GM12878 (cell line): ENCODE results near the gene XRRA1. TPM values are rescaled to one million over a fixed set of nuclear protein-coding genes. Genes with fewer than 3 reads are reported as not detected.

Experiments used
- ATAC-seq: fragments of 200-7000 bp; cut with Tn5 transposase; 3 replicates; pipeline ENCODE4 v1.9.1; 2020; ENCODE audit warnings: mild to moderate bottlenecking, moderate library complexity
- BruUV-seq: library from RNA; stranded (reverse); fragments of 400-500 nt; replicated peaks from 2 replicates; lab custom pipeline; 2021; lab: Mats Ljungman, UMichigan
- CTCF ChIA-PET: fragments of 300-600 bp; sonication (Branson Sonifier 250); formaldehyde crosslinking; extraction: SDS; loops from one replicate; lab custom pipeline; 2021; ENCODE audit warnings: inconsistent platforms; lab: Yijun Ruan, JAX
- POLR2A ChIA-PET: fragments of 350-600 bp; formaldehyde crosslinking; extraction: SDS; loops from one replicate; lab custom pipeline; 2021; ENCODE audit warnings: inconsistent platforms; lab: Charles Lee
- RAD21 ChIA-PET: fragments of 300-600 bp; sonication (Branson Sonifier 250); formaldehyde crosslinking; loops from one replicate; lab custom pipeline; 2023; ENCODE audit warnings: antibody characterized with exemption; ENCODE audit not compliant: unreplicated experiment; lab: Charles Lee
- SMC1A ChIA-PET: fragments of 300-600 bp; sonication (Branson Sonifier 250); formaldehyde crosslinking; loops from one replicate; lab custom pipeline; 2023; ENCODE audit not compliant: unreplicated experiment, uncharacterized antibody; lab: Charles Lee
- DNase-seq: peaks from one replicate; pipeline ENCODE4 v3.0.0-alpha.2; 2011; ENCODE audit warnings: low read depth, low spot score
- FAIRE-seq: peaks from 3 replicates; lab custom pipeline; 2011; peaks lifted over from hg19 to GRCh38; lab: Jason Lieb, UNC
- H2AFZ ChIP-seq: 2 replicates; pipeline ENCODE4 v1.6.0; 2011; ENCODE audit warnings: low read depth, low read length, control low read depth; ENCODE audit not compliant: control insufficient read depth
- H3K27ac ChIP-seq: 2 replicates; pipeline ENCODE4 v1.5.1; 2011; ENCODE audit warnings: control low read depth; ENCODE audit not compliant: control insufficient read depth, insufficient read depth
- H3K27me3 ChIP-seq, 2 experiments: replicated peaks in 1 of 2; 2 replicates each; pipeline versions ENCODE4 v1.6.0 to v1.6.1; 2011; ENCODE audit warnings: low read length in 1 of 2; ENCODE audit not compliant: control insufficient read depth in 2 of 2, insufficient read depth in 2 of 2
- H3K36me3 ChIP-seq, 2 experiments: 2 replicates each; pipeline ENCODE4 v1.5.1; 2011; ENCODE audit warnings: low read length in 1 of 2; ENCODE audit not compliant: control insufficient read depth in 2 of 2, insufficient read depth in 2 of 2
- H3K4me1 ChIP-seq: 2 replicates; pipeline ENCODE4 v1.6.1; 2011; ENCODE audit warnings: mild to moderate bottlenecking, low read length, moderate library complexity, mixed read lengths; ENCODE audit not compliant: control insufficient read depth, insufficient read depth
- H3K4me2 ChIP-seq: 2 replicates; pipeline ENCODE4 v1.6.0; 2011; ENCODE audit warnings: control low read depth; ENCODE audit not compliant: control insufficient read depth, insufficient read depth
- H3K4me3 ChIP-seq: fragments of 200-600 bp; sonication (generic); 2 replicates; pipeline ENCODE4 v1.5.1; 2016
- H3K79me2 ChIP-seq: 2 replicates; pipeline ENCODE4 v1.6.0; 2011; ENCODE audit warnings: low read length; ENCODE audit not compliant: control insufficient read depth, insufficient read depth
- H3K9ac ChIP-seq: 2 replicates; pipeline ENCODE4 v1.8.0; 2011; ENCODE audit warnings: low read length, control low read depth, mixed read lengths; ENCODE audit not compliant: control insufficient read depth, insufficient read depth
- H3K9me3 ChIP-seq: replicated peaks from 3 replicates; pipeline ENCODE4 v1.5.1; 2011; ENCODE audit warnings: mild to moderate bottlenecking, low read length; ENCODE audit not compliant: control insufficient read depth, insufficient read depth
- H4K20me1 ChIP-seq: 2 replicates; pipeline ENCODE4 v1.6.0; 2011; ENCODE audit not compliant: control insufficient read depth, insufficient read depth
- BCLAF1 ChIP-seq: fragments of 450-650 bp; IDR thresholded peaks from 2 replicates; pipeline ENCODE4 v1.6.1; 2017; ENCODE audit warnings: antibody characterized with exemption, mild to moderate bottlenecking, moderate library complexity
- CBFB ChIP-seq: IDR thresholded peaks from 2 replicates; pipeline ENCODE4 v1.6.1; 2016; ENCODE audit warnings: antibody characterized with exemption, low read depth
- NFXL1 ChIP-seq: fragments of 450-650 bp; IDR thresholded peaks from 2 replicates; pipeline ENCODE4 v1.6.1; 2017; ENCODE audit warnings: antibody characterized with exemption, mild to moderate bottlenecking, borderline replicate concordance
- NR2C2 ChIP-seq: IDR thresholded peaks from 2 replicates; pipeline ENCODE4 v1.6.1; 2011; ENCODE audit warnings: borderline replicate concordance, low read depth; ENCODE audit not compliant: control insufficient read depth, insufficient read length
- PAX8 ChIP-seq: fragments of 450-650 bp; IDR thresholded peaks from 2 replicates; pipeline ENCODE4 v1.6.1; 2017; ENCODE audit warnings: mild to moderate bottlenecking, moderate library complexity
- RBBP5 ChIP-seq: fragments of 200-600 bp; sonication (generic); conservative IDR thresholded peaks from 2 replicates; pipeline ENCODE4 v1.6.1; 2016
- RUNX3 ChIP-seq: IDR thresholded peaks from 2 replicates; pipeline ENCODE4 v1.6.1; 2012; ENCODE audit warnings: low read length, inconsistent platforms
- SREBF2 ChIP-seq: IDR thresholded peaks from 2 replicates; pipeline ENCODE4 v1.6.1; 2012; ENCODE audit warnings: mild to moderate bottlenecking, low read length
- WGBS: methylation state at CpG from one replicate; pipeline ENCODE4 v1.1.6; 2016; ENCODE audit warnings: low lambda C conversion rate; ENCODE audit not compliant: insufficient replicate concordance, insufficient coverage; ENCODE audit errors: missing lambda C conversion rate; 5-methylcytosine and 5-hydroxymethylcytosine counted together
- in situ Hi-C: fragments of 300-500 bp; cut with MboI; formaldehyde crosslinking; loops from 9 replicates; pipeline ENCODE4 v1.14.3; 2018; ENCODE audit warnings: mixed read lengths
- intact Hi-C: fragments of 100-400 bp; cut with micrococcal nuclease; formaldehyde crosslinking; loops from one replicate; pipeline ENCODE4 v1.14.2; 2022; ENCODE audit not compliant: unreplicated experiment
- polyA plus RNA-seq, 11 experiments: library from polyadenylated mRNA; depleted of rRNA in 4 of 11; unstranded in 6 of 11; stranded (reverse) in 5 of 11; fragments of >200 nt; fragmentation: Nextera tagmentation in 4 of 11; fragmentation: Illumina TruSeq in 1 of 11; extraction: Ambion mirVana in 4 of 11; extraction: Trizol in 1 of 11; gene quantifications; 1 replicate in 1 of 11; 2 replicates in 10 of 11; pipeline versions ENCODE4 v1.2.1 to v1.2.3, GENCODE V29; 2011 to 2016; ENCODE audit warnings: inconsistent platforms in 2 of 11, missing spikeins in 2 of 11, low read depth in 1 of 11
- total RNA-seq, 4 experiments: library from RNA; depleted of rRNA in 3 of 4; stranded (reverse); fragments of >200 nt in 3 of 4; fragmentation: Illumina TruSeq in 1 of 4; extraction: Trizol in 1 of 4; gene quantifications; 2 replicates each; pipeline versions ENCODE4 v1.2.1 to v1.2.3, GENCODE V29; 2013 to 2021
- TF ChIP-seq, protein P1 (sequence below): fragments of 450-650 bp; IDR thresholded peaks from 2 replicates; pipeline ENCODE4 v1.6.1; 2016; ENCODE audit warnings: mild to moderate bottlenecking, moderate library complexity, borderline replicate concordance

Gene XRRA1
- total and polyA plus RNA-seq, 10 of the 15 experiments (the other 5 are each of a cell fraction or from before 2014, with no cell fraction given) = 2.5 to 8.8 (median 4.6) TPM

DNA sequence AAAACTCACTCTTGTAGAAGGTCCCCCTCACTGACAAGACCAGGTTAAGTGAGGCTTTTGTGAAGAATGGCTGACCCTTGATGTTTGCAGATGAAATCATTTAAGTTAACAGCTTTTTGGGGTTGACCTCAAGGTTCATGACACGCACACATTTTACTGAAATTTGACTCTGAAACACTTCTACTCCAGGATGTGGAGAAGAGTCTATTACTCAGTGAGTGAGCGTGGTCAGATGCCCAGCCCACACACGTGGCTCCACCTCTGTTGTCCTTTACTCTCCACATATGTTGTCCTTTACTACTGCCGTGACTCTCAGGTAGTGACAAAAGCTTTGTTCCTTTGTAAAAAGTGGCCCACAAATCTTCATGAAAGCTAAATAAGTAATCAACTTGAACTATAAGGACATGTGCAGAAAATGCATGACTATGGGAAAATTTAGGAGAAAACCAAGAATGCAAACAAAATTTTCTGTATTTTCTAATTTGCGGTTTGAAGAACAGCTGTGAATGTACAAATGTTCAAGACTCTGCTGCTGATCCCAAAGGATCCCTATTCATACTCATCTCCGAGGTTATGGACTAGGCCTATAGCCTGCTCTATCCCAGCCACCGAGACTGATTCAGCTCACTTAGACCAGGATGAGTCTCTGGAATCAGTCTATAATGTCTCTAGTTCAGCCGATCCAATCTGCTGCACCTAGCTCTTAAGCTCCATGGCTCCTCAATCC lies 22.4 kb downstream of the XRRA1 start:
- Histone ChIP-seq H3K79me2 (no peaks in the 10 kb centered on the region), H3K4me3 (no peak overlapping the region), H3K27me3 (no peaks in the 10 kb centered on the region), H4K20me1 (no peaks in the 10 kb centered on the region), H3K36me3 (no peaks in the 10 kb centered on the region), H2AFZ (no peak overlapping the region), H3K4me2 (no peak overlapping the region), H3K9ac (no peak overlapping the region), H3K27ac (no peak overlapping the region), H3K9me3 (no peaks in the 10 kb centered on the region), H3K4me1 (no peaks in the 10 kb centered on the region)
- DNase-seq (no peak), FAIRE-seq (no peak), ATAC-seq (peak; percentile 55)
- WGBS = 69% methylated on average over 8 of the region's 8 CpGs
- ChIA-PET RAD21 (interaction anchor here (0.9 to 1.7 kb wide), 3 partner anchors 10 to 279 kb away, joined by 3 to 5 read pairs (median 3); no protein-coding TSS in a partner anchor), POLR2A (no interaction called here), CTCF (interaction anchor here (0.6 to 8.4 kb wide), 12 partner anchors 8 to 565 kb away, joined by 3 to 77 read pairs (median 6); no protein-coding TSS in a partner anchor), SMC1A (interaction anchor here (0.6 to 2.2 kb wide), 7 partner anchors 17 to 278 kb away, joined by 3 to 11 read pairs (median 4); no protein-coding TSS in a partner anchor)
- BruUV-seq = no TSS peak
- TF ChIP-seq RUNX3 (peak; percentile 64), NFXL1 (no peak)
- in situ Hi-C loops (no loop called here), intact Hi-C loops (no loop called here)

DNA sequence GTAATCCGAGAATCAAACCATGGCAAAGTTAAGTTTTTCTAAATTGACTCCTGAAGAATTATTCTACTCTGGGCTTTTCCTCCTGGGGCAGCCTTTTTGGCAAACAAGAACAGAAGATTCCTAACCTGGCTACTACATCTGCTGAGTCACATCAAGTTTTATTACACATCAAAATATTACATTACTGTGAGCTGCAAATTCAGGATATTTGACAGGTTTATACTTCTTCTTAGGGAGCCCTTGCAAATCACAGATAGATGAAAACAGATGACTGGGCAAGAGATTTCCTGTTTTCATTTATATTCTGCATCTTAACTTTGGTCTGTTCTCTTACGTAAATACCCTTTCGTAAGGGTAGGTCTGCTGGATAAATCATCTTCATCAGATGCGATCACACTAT lies 23.6 kb downstream of the XRRA1 start:
- 97% methylated on average over 4 of the region's 4 CpGs for WGBS
- Histone ChIP-seq H3K27me3 (no peaks in the 10 kb centered on the region), H4K20me1 (no peaks in the 10 kb centered on the region), H3K79me2 (no peaks in the 10 kb centered on the region), H3K9me3 (no peaks in the 10 kb centered on the region), H2AFZ (no peak overlapping the region), H3K4me3 (no peak overlapping the region), H3K36me3 (no peaks in the 10 kb centered on the region; a peak in 1 of 4 replicates), H3K4me1 (no peaks in the 10 kb centered on the region), H3K4me2 (no peak overlapping the region), H3K27ac (no peak overlapping the region), H3K9ac (no peak overlapping the region)
- SMC1A ChIA-PET = interaction anchor here (0.9 to 2.2 kb wide), 6 partner anchors 20 to 347 kb away, joined by 3 to 11 read pairs (median 3); no protein-coding TSS in a partner anchor
- RAD21 ChIA-PET = interaction anchor here (0.9 to 1.7 kb wide), 2 partner anchors 11 to 97 kb away, joined by 3 to 5 read pairs; no protein-coding TSS in a partner anchor
- no TSS peak for BruUV-seq
- POLR2A ChIA-PET = interaction anchor here (1.0 to 1.1 kb wide), 2 partner anchors 15 to 170 kb away, joined by 3 read pairs; no protein-coding TSS in a partner anchor
- DNase-seq = no peak
- intact Hi-C loops = no loop called here
- CTCF ChIA-PET = interaction anchor here (0.8 to 8.4 kb wide), 8 partner anchors 9 to 279 kb away, joined by 3 to 77 read pairs (median 7); no protein-coding TSS in a partner anchor
- no peak for ATAC-seq
- in situ Hi-C loops = no loop called here
- FAIRE-seq = no peak
- TF ChIP-seq, protein P1, sequence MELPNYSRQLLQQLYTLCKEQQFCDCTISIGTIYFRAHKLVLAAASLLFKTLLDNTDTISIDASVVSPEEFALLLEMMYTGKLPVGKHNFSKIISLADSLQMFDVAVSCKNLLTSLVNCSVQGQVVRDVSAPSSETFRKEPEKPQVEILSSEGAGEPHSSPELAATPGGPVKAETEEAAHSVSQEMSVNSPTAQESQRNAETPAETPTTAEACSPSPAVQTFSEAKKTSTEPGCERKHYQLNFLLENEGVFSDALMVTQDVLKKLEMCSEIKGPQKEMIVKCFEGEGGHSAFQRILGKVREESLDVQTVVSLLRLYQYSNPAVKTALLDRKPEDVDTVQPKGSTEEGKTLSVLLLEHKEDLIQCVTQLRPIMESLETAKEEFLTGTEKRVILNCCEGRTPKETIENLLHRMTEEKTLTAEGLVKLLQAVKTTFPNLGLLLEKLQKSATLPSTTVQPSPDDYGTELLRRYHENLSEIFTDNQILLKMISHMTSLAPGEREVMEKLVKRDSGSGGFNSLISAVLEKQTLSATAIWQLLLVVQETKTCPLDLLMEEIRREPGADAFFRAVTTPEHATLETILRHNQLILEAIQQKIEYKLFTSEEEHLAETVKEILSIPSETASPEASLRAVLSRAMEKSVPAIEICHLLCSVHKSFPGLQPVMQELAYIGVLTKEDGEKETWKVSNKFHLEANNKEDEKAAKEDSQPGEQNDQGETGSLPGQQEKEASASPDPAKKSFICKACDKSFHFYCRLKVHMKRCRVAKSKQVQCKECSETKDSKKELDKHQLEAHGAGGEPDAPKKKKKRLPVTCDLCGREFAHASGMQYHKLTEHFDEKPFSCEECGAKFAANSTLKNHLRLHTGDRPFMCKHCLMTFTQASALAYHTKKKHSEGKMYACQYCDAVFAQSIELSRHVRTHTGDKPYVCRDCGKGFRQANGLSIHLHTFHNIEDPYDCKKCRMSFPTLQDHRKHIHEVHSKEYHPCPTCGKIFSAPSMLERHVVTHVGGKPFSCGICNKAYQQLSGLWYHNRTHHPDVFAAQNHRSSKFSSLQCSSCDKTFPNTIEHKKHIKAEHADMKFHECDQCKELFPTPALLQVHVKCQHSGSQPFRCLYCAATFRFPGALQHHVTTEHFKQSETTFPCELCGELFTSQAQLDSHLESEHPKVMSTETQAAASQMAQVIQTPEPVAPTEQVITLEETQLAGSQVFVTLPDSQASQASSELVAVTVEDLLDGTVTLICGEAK = no peak
- TF ChIP-seq BCLAF1 = no peak
- no peak for TF ChIP-seq CBFB
- TF ChIP-seq RBBP5 = no peak
- no peak for TF ChIP-seq NR2C2
- TF ChIP-seq PAX8 = no peak
- TF ChIP-seq SREBF2 = no peak
